ENCODE results near the gene DENND10.
A peak's percentile ranks its signal among the peaks of the same experiment; 100 is the strongest.
"Not testable (repeated sequence)": the region's sequence is repeated elsewhere in the genome, so short reads cannot be mapped to it uniquely, and the experiment has no call there.

Gene DENND10

DNA sequence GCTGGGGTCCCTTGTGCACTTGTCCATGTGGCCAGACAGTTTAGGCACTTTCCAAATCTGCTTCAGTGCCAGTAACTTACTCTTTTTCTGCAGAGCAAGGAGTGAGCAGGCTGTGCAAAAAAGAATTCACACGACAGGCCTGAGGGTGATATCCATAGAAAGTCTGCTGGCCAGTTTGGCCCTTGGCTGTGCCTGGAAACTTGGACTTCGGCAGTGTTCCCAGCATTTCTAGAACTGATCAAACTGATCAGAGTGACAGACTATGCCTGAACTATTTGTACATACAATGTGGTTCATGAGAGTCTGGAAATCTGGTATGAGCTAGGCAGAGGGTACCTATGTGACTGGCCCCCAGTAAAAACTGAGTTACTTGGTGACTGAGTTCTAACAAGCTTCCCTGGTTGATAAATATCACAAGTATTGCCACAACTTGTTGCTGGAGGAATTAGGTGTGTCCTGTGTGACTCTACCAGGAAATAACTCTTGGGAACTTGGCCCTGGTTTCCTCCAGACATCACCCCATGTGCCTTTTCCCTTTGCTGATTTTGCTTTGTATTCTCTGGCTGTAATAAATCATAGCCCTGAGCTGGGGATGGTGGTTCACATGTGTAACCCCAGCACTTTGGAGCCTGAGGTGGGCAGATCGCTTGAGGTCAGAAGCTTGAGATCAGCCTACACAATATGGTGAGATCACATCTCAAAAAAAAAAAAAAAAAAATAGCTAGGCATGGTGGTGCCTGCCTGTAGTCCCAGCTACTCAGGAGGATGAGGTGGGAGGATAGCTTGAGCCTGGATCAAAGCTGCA, 3.3 kb upstream of the DENND10 start:
- no peak for DNase-seq

DNA sequence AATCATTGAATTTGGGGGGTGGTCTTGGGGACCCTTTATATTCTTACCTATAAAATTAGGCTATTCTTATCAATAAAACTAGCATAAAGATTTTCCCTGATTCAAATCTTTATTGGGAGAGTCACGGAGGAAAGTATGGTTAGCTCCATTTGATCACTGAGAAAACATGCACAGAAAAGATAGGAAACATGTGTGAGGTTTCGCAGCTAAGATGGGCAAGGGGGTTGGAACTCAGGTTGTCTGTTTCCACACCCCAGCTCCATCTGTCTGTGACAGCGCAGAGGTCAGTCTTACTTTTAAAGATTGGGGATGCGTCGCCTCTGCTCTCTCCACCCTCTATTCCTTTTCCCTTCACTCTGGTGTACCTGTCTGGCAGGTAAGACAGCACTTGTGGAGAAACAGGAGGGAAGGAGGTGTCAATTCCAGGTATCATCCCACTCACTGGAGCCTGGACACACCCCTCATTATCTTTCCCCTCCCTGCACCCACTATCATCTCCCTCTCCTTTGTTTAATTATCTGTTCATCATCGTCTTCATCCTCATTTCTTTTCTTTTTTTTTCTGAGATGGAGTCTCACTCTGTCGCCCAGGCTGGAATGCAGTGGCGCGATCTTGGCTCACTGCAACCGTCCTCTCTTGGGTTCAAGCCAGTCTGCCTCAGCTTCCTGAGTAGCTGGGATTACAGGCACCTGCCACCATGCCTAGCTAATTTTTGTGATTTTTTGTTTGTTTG, 2.4 kb upstream of the DENND10 start:
- no peak for DNase-seq

DNA sequence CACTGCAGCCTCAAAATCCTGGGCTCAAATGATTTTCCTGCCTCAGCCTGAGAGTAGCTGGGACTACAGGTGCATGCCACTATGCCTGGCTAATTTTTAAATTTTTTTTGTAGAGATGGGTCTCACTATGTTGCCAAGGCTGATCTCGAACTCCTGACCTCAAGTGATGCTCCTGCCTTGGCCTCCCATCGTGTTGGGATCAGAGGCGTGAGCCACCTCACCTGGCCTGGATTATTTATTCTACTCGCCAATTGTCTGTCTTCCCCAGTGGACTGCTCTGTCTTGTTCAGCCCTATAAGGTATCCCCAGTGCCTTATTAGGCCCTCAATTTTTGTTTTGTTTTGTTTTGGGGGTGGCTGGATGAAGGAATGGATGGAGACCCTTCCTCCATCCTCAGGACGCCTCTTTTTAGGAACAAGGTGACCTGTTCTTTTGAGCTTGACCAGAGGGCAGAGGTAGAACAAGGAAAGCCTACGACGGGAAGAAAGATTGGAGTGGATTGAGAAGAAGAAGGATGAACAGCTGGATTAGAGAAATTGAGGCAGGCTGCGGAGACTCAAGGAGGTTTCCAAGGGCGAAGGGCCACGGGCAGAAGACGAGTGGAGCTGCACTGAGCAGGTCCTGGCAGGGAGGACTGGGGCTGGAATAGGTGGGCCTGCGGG, 541 bp upstream of the DENND10 start:
- DNase-seq: no peak

DNA sequence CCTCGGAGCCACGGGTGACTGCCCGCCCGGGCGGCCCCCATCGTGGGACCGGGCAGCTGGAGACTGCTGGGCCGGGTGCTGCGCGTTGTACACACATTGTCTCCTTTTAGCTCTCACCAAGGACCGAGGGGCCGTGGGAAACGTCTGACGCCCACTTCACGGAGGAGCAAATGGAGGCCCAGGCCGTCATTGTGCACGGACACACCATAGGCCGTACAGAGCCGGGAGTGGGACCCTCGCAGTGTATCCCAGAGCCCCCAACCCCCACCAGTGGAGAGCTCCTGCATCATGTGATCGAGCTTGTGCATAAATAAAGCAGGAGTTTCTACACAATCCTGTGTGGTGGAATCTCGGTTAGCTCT, 722 bp downstream of the DENND10 start:
- DNase-seq: peak; percentile 68

DNA sequence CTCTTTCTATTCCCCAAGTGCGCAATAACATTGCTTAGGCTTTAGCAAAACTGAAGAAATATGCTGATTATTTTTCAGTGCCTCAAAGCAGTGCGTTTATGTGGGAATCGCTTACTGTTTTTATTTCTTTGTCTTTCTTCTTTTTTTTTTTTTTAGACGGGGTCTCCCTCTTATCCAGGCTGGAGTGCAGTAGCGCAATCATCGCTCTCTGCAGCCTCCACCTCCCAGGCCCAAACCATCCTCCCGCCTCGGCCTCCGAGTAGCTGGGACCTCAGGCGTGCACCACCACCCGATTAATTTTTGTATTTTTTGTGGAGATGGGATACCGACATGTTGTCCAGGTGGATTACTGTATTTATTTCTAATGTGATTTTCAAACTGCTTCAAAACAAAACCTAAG, 1.2 kb downstream of the DENND10 start:
- no peak for DNase-seq

DNA sequence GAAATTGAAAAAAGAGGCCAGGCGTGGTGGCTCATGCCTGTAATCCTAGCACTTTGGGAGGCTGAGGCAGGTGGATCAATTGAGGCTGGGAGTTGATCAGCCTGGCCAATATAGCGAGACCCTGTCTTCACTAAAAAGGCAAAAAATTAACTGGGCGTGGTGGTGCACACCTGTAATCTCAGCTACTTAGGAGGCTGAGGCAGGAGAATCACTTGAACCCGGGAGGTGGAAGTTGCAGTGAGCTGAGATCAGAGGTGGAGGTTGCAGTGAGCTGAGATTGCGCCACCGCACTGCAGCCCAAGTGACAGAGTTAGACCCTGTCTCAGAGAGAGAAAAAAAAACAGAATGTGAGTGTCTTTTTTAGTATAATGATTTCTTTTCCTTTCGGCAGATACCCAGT, 2.0 kb downstream of the DENND10 start:
- DNase-seq: not testable (repeated sequence)

DNA sequence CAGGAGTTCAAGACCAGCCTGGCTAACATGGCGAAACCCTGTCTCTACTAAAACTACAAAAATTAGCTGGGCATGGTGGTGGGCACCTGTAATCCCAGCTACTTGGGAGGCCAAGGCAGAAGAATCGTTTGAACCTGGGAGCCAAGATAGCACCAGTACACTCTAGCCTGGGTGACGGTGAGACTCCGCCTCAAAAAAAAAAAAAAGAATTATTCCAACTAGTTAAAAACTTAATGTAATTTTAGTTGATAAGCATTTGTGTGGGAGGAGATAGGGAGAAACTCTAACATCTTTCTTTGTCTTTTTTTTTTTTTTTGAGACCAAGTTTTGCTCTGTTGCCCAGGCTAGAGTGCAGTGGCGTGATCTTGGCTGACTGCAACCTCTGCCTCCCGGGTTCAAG, 3.2 kb downstream of the DENND10 start:
- DNase-seq: not testable (repeated sequence)

DNA sequence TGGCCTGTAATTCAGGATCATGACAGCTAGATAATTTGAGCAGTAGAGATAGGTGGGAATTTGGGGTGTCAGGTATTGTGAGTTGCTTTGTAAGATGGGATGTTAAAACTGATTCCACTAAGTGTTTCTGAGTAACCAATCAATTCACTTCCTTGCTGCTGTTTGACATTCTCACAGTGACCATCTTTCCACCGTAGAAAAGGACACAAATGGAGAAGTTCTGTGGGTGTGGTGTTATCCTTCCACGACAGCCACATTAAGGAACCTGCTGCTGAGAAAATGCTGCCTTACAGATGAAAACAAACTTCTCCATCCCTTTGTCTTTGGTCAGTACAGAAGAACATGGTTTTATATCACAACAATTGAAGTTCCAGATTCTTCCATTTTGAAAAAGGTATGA, 3.9 kb downstream of the DENND10 start:
- not testable (repeated sequence) for DNase-seq

DNA sequence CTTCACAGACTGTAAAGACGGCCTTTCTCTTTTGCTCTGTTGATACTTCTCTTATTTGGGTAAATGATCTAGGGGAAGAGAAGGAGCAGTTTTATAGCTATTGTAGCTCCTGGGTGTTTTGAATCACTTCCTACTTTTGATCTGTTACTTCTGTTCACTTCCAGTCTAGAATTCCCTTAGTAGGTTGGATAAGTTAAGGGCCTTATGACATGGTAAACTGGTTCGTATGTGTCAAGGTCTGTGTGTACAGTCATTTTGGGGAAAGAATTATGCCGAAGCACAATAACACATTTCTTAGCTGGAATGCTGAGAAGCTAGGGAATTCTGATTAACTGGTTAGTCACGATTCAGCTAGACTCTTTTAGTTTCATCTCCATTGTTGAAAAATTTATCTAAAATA, 8.1 kb downstream of the DENND10 start:
- no peak for DNase-seq

DNA sequence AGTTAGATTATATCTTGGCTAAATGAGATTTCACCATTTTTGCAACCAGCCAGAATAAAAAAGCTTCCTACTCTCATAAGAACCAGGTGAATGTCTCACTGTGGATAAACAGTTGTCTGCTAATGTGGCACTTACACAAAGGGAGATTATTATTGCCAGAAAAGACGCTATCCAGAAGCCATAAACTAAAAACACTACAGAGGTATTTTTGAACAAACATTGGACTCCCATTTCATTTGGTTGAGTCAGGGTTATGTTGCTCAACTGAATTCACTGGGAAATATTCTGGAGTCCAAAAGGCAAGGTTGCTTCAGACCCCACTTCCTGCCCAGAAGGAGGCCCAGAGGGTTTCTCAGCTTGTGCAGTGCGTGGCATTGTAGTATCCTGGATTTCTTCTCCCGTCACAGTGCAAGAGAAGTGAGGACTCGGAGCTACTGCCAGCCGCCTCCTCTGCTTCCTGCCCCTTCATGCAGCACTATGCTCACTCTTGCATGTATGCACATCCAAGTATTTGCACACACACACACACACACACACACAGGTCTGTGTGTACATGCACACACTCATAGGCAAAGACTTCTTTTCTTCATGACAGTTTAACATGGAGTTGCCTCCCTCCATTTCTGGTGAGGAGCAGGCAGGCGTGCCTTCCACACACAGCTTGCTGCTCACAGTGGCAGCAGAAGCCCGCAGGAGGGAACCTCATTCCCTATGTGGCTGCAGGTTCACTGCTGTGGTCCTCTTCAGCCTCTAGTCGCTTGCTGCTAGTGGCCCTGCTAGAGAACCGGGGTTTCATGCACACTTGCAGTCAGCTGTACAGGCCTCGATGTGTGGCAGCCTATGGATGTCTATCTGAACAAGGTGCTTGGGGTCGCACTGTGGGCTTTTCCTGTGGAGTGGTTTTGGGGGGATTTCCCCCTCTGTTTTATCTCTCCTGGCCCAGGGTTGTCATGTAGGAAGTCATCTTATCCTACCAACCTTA, 10.1 kb downstream of the DENND10 start:
- DNase-seq: no peak

DNA sequence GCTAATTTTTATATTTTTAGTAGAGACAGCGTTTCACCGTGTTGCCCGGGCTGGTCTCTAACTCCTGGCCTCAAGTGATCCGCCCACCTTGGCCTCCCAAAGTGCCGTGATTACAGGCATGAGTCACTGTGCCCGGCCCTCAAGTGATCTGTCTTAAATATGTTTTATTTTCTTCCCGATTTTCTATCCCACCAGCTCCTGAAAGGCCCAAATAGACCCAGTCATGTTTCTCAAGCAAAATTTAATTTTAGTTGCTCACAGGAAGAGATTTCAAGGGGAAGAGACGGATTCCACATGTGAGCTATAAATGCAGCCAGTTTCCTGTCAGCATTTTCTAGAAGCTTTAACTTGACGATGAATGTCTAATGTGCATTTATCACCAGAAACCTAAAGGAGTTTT, 12.0 kb downstream of the DENND10 start:
- no peak for DNase-seq

DNA sequence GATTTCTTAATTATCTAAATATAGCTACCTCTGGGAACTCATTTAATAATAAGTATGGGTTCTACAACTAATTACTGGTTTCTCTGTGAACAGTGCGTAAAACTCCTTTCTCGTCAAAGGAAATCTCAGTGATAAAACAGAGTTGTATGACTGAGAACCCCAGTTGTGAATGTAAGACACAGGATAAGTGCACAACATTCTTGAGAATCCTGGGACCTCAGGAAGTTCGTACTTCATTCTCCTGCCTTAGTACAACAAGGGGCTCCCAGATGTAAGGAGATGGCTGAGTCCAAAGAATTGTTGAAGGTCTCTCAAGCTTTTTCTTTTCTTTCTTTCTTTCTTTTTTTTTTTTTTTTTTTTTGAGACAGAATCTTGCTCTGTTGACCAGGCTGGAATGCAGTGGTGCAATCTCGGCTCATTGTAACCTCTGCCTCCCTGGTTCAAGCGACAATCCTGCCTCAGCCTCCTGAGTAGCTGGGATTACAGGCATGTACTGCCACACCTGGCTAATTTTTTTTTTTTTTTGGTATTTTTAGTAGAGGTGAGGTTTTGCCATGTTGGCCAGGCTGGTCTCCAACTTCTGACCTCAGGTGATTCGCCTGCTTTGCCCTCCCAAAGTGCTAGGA, 12.5 kb downstream of the DENND10 start:
- DNase-seq: no peak

DNA sequence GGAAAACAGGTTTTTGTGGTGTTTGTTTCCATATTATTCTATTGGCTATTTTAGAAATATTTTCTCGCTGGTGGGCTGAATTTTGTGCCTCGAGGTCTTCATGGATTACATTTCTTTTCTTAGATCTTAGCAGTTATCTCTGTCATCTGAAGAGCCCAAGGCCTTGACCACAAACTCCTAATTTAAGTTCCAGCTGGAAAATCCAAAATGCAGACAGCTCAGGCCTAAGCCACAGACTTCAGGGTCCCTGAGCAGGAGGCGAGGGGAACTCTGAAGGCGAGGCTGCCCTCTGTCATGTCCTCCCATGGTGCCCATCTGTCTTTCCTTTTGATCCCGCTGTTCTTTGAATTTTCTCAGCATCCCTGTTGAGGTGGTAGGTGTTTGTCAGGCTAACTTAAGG, 14.3 kb downstream of the DENND10 start:
- no peak for DNase-seq

DNA sequence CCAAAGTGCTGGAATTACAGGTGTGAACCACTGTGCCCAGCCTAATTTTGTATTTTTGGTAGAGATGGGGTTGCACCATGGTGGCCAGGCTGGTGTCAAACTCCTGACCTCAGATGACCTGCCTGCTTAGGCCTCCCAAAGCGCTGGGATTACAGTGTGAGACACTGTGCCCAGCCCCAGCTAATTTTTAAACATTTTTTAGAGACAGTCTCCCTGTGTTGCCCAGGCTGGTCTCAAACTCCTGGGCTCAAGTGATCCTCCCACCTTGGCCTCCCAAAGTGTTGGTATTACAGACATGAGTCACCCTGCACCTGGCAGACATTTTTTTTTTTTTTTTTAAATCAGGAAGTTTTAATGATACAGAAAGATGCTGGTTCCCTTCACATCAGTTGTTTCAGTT, 15.5 kb downstream of the DENND10 start:
- DNase-seq: no peak

DNA sequence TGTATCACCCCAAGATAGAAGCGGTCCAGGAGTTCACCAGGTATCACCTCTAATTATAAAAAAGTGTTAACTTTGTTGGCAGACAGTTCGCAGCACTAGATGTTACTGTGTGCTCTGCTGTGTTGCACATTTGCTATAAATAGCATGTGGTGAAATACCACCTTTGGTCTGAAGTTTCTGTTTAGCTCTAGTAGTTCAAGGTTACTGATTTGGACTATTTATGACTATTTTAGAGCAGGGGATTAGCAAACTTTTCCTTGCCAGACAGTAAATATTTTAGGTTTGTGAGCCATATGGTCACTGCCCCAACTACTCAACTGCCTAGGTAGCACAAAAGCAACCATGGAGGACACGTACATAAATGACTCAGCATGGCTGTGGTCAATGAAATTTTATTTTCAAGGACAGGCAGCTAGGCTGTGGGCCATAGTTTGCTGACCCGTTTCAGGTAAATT, 16.5 kb downstream of the DENND10 start:
- DNase-seq: no peak

DNA sequence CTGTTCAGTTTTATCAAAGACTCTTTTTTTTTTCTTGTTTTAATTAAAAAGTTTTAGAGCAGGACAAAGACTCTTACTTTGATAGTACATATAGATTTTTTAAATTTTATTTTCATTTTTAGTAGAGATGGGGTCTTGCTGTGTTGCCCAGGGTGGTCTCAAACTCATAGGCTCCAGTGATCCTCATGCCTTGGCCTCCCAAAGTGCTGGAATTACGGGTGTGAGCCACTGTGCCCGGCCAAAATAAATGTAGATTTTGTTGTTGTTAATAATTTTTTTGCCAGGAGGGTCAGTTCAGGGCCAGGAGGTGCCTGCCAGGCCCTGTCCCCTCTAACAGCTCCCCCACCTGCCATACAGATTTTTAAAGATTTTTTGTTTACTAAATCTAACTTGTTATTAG, 17.0 kb downstream of the DENND10 start:
- DNase-seq: no peak

DNA sequence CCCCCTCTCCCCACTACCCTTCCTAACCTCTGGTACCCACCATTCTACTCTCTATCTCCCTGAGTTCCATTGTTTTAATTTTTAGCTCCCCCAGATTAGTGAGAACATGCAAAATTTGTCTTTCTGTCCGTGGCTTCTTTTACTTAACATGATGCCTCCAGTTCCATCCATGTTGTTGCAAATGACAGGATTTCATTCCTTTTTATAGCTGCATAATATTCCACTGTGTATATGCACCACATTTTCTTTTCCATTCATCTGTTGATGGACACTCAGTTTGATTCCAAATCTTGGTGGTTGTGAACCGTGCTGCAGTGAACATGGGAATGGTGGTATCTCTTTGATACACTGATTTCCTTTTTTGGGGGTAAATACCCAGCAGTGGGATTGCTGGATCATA, 22.0 kb downstream of the DENND10 start:
- DNase-seq: no peak

DNA sequence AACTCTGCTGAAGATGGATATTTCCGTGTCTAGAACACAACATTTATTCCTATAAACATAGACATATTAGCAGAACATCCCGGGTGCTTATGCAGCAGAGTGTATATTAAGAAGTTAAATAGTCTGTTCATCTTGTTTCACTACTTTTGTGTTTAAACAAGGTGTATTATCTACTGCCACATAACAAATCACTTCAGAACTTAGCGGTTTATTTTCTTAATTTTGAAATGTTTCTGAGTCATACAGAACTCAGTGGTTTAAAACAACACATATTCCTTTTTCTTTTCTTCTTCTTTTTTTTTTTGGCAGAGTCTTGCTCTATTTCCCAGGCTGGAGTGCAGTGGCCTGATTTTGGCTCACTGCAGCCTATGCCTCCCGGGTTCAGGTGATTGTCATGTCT, 25.8 kb downstream of the DENND10 start:
- no peak for DNase-seq

DNA sequence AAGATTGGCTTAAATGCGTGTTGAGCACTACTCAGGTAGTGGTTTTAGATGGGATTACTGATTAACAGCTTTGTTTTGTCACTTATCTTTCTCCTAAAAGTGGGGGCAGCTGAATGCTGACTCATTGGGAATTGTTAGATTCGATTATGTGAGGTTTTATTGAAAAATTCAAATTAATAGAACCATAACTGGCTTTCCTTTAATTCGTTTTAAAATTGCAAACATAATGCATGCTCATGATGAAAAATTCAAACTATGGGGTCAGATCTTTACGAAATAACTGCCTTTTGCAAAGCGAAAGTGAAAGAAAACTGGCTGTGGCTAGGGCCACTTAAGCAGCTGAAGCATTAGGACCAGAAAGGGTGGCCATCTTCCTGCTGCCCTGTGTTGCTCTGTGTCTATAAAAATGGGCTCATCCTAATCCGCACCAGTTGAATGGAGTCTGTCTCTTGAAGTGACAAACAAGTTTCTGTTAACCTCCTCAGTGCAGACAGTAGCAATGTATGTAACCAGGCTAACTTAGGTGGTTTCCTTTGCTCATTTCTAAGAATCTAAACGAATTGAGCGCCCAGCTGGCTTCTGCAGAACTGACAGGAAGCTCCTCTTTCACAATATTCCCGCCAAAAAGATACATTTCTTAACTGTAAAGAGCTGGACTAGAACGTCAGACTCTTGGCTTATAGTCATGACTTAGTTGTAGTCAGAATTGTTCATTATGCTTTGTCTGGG, 27.8 kb downstream of the DENND10 start:
- peak; percentile 72 for DNase-seq

DNA sequence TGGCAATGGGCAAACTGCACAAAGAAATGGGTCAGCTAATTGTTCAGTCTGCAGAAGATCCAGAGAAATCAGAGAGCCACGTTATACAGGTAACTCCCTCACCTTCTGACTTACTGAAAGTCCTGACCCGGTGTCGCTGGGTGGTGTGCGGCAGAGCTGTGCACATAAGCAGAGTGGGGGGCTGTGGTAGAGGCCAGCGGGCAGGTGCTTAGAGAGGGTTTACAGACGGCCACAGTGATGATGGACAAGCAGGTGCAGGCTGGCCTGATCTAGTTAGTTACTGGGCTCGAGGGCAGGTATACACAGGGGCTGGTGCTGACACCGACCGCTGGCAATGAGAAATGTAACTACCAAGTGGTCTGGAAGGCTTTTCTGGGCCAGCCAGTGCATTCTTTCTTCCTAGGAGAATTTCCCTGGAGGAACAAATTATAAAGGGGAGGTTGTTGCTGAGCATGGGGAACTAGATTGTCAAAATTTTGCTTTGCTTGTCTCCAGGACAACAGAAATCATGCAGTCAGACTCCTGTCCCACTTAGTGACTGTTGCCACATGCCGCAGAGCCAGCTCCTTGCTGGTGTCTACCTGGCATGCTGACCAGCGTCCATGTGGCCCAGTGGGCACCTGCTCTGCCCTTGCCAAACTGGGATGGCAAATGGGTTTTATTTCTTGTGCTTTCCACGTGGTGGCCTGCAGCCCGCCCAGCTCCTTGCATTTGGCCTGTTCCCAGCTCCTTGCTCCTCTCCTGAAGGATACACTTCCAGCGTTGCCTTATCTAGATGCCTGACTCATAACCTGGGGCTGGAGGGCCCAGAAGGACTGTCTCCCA, 28.8 kb downstream of the DENND10 start:
- no peak for DNase-seq

DNA sequence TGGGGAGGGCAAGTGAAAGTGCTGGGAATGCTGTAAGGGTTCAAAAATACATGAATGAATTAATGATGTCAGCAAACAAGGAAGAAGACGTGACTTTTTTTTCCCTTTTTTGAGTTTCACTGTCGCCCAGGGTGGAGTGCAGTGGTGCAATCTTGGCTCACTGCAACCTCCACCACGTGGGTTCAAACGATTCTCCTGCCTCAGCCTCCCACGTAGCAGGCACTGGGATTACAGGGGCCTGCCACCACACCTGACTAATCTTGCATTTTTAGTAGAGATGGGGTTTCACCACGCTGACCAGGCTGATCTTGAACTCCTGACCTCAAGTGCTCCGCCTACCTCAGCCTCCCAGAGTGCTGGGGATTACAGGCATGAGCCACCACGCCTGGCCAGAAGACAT, 30.0 kb downstream of the DENND10 start:
- DNase-seq: no peak

All from activated CD8-positive, alpha-beta memory T cell treated with anti-CD3 and anti-CD28 coated beads for 24 hours (primary cell).